ENCODE results near the gene KCNJ6. TPM values are rescaled to one million over a fixed set of nuclear protein-coding genes. Genes with fewer than 3 reads are reported as not detected.

The KCNJ6 gene
- total RNA-seq, 1 experiment from 2014 or later: not detected

- no peak for TF ChIP-seq ZFX (IDR thresholded peaks at IDR 0.05)
- no peak for TF ChIP-seq CBX3 (IDR thresholded peaks at IDR 0.05; ENCODE audit: low read depth)
- no peak for TF ChIP-seq SIN3A (IDR thresholded peaks at IDR 0.05; ENCODE audit: low read depth)
- TF ChIP-seq POLR2AphosphoS5 (IDR thresholded peaks at IDR 0.05; ENCODE audit: low read depth, low read length): no peak
- TF ChIP-seq CEBPB (IDR thresholded peaks at IDR 0.05; ENCODE audit: low read depth): no peak
- TF ChIP-seq MAX (IDR thresholded peaks at IDR 0.05): no peak
- no peak for TF ChIP-seq ZNF274 (IDR thresholded peaks at IDR 0.05; ENCODE audit: low read depth, low read length)
- no peak for TF ChIP-seq FOSL1 (IDR thresholded peaks at IDR 0.05; ENCODE audit: low read depth)
- TF ChIP-seq RAD21 (IDR thresholded peaks at IDR 0.05; ENCODE audit: low read depth): no peak
- Histone ChIP-seq H3K36me3 (ENCODE audit: control insufficient read depth in 1 of 2, insufficient read depth in 2 of 2, low read length in 2 of 2) (no peaks in the 10 kb centered on the region), H3K27me3 (ENCODE audit: insufficient read depth, low read length) (no peaks in the 10 kb centered on the region), H3K4me3 (replicated peaks in 1 of 2; ENCODE audit: low read depth in 1 of 2, low read length in 2 of 2) (no peak overlapping the region), H4K20me1 (ENCODE audit: insufficient read depth) (no peaks in the 10 kb centered on the region), H3K9me2 (ENCODE audit: insufficient read depth) (no peaks in the 10 kb centered on the region), H3K27ac (ENCODE audit: low read depth, low read length) (no peak overlapping the region), H3K9ac (ENCODE audit: low read length) (no peak overlapping the region), H3K9me3 (ENCODE audit: control insufficient read depth in 1 of 2, insufficient read depth in 1 of 2, low read depth in 1 of 2, low read length in 2 of 2) (peaks cover 0 to 3% of the 10 kb centered on the region in 2 experiments; a peak in 1 of 4 replicates), H3K4me1 (ENCODE audit: control insufficient read depth in 1 of 2, insufficient read depth in 2 of 2, low read length in 2 of 2) (no peaks in the 10 kb centered on the region), H3K79me2 (ENCODE audit: insufficient read depth, low read length) (no peaks in the 10 kb centered on the region), H3K4me2 (ENCODE audit: low read length) (no peak overlapping the region), H2AFZ (ENCODE audit: low read depth, low read length, poor library complexity, severe bottlenecking) (no peak overlapping the region)
- DNase-seq (ENCODE audit: low read depth, low spot score) (no peak), ATAC-seq (no peak)
- RAD21 ChIA-PET (ENCODE audit: low non-redundant PET in 1 of 2, low total read pairs in 2 of 2, uncharacterized antibody in 2 of 2, unreplicated experiment in 2 of 2): no interaction called here
- POLR2A ChIA-PET: no interaction called here
- intact Hi-C loops (cut with micrococcal nuclease): no loop called here
- BruUV-seq (replicated peaks): no TSS peak
- CTCF ChIA-PET: interaction anchor here (1.0 kb wide), 1 partner anchor 150 kb away, joined by 3 read pairs; no protein-coding TSS in a partner anchor
These were observed 53.7 kb downstream of the KCNJ6 start for GRCh38 chr21:37862536-37862935.

- ChIA-PET POLR2A (no interaction called here), CTCF (no interaction called here), RAD21 (ENCODE audit: low non-redundant PET in 1 of 2, low total read pairs in 2 of 2, uncharacterized antibody in 2 of 2, unreplicated experiment in 2 of 2) (no interaction called here)
- H3K79me2 ChIP-seq (ENCODE audit: insufficient read depth, low read length): no peaks in the 10 kb centered on the region
- no peaks in the 10 kb centered on the region for H4K20me1 ChIP-seq (ENCODE audit: insufficient read depth)
- H3K36me3 ChIP-seq (ENCODE audit: control insufficient read depth in 1 of 2, insufficient read depth in 2 of 2, low read length in 2 of 2): no peaks in the 10 kb centered on the region
- no peaks in the 10 kb centered on the region for H3K27me3 ChIP-seq (ENCODE audit: insufficient read depth, low read length)
- no peak overlapping the region for H2AFZ ChIP-seq (ENCODE audit: low read depth, low read length, poor library complexity, severe bottlenecking)
- no peak for ATAC-seq
- peaks cover 0 to 6% of the 10 kb centered on the region in 2 experiments; a peak in 1 of 4 replicates for H3K9me3 ChIP-seq (ENCODE audit: control insufficient read depth in 1 of 2, insufficient read depth in 1 of 2, low read depth in 1 of 2, low read length in 2 of 2)
- BruUV-seq (replicated peaks): no TSS peak
- H3K27ac ChIP-seq (ENCODE audit: low read depth, low read length): no peak overlapping the region
- H3K4me1 ChIP-seq (ENCODE audit: control insufficient read depth in 1 of 2, insufficient read depth in 2 of 2, low read length in 2 of 2): no peaks in the 10 kb centered on the region
- H3K4me2 ChIP-seq (ENCODE audit: low read length): no peak overlapping the region
- DNase-seq (ENCODE audit: low read depth, low spot score): no peak
- no peak overlapping the region for H3K9ac ChIP-seq (ENCODE audit: low read length)
- H3K4me3 ChIP-seq (replicated peaks in 1 of 2; ENCODE audit: low read depth in 1 of 2, low read length in 2 of 2): no peak overlapping the region
- intact Hi-C loops (cut with micrococcal nuclease): no loop called here
- no peaks in the 10 kb centered on the region for H3K9me2 ChIP-seq (ENCODE audit: insufficient read depth)
- TF ChIP-seq ZNF274 (IDR thresholded peaks at IDR 0.05; ENCODE audit: low read depth, low read length) (no peak), EGR1 (IDR thresholded peaks at IDR 0.05; ENCODE audit: low read depth) (no peak), POLR2A (IDR thresholded peaks at IDR 0.05; ENCODE audit: borderline replicate concordance, extremely low read depth, insufficient read depth, insufficient read length) (no peak), CBX3 (IDR thresholded peaks at IDR 0.05; ENCODE audit: low read depth) (no peak), SP1 (IDR thresholded peaks at IDR 0.05; ENCODE audit: low read depth) (no peak), REST (IDR thresholded peaks at IDR 0.05; ENCODE audit: low read depth) (no peak), POLR2AphosphoS5 (IDR thresholded peaks at IDR 0.05; ENCODE audit: low read depth, low read length) (no peak), FOSL1 (IDR thresholded peaks at IDR 0.05; ENCODE audit: low read depth) (no peak), TCF7L2 (IDR thresholded peaks at IDR 0.05; ENCODE audit: borderline replicate concordance, extremely low read depth, insufficient read depth, insufficient read length) (no peak), ATF3 (IDR thresholded peaks at IDR 0.05) (no peak), SIN3A (IDR thresholded peaks at IDR 0.05; ENCODE audit: low read depth) (no peak), ZBTB33 (IDR thresholded peaks at IDR 0.05; ENCODE audit: extremely low read depth, insufficient replicate concordance, low read length) (no peak)
These were observed 54.7 kb downstream of the KCNJ6 start for GRCh38 chr21:37861561-37861960.

All from HCT116 (cell line).